Measurements from ENCODE around the gene RNF114. TPM values are rescaled to one million over a fixed set of nuclear protein-coding genes. Genes with fewer than 3 reads are reported as not detected.
"Not testable (repeated sequence)": the region's sequence is repeated elsewhere in the genome, so short reads cannot be mapped to it uniquely, and the experiment has no call there.

The RNF114 gene
- total RNA-seq, 1 donor from 2014 or later: 45.4 TPM

DNA sequence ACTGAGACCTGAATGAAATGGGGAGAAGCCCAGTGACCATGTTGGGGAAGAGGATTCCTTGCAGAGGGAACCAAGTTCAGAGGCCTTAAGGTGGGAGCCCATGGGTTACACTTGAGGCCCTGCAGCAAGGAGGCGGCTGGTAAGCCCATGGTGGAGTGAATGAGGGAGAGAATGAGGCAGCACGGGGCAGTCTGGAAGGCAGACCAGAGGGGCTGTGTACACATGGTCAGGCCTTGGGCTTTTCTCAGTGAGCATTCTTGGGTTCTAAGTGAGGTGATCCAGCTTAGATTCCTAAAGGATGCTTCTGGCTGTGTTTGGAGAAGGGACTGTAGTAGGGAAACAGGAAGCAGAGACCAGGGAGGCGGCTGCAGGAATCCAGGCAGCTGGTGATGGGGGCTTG lies 19.0 kb downstream of the RNF114 start:
- Mint-ChIP-seq H3K27ac (ENCODE audit: unreplicated experiment) (peak overlapping the region; percentile 20), H3K9me3 (ENCODE audit: low read depth) (no peaks in the 10 kb centered on the region), H3K36me3 (ENCODE audit: low read depth) (peaks cover 36% of the 10 kb centered on the region), H3K4me3 (ENCODE audit: unreplicated experiment) (no peak overlapping the region), H3K27me3 (ENCODE audit: low read depth) (no peaks in the 10 kb centered on the region), H3K4me1 (ENCODE audit: low read depth) (peaks cover 9% of the 10 kb centered on the region)
- TF ChIP-seq, protein P1, sequence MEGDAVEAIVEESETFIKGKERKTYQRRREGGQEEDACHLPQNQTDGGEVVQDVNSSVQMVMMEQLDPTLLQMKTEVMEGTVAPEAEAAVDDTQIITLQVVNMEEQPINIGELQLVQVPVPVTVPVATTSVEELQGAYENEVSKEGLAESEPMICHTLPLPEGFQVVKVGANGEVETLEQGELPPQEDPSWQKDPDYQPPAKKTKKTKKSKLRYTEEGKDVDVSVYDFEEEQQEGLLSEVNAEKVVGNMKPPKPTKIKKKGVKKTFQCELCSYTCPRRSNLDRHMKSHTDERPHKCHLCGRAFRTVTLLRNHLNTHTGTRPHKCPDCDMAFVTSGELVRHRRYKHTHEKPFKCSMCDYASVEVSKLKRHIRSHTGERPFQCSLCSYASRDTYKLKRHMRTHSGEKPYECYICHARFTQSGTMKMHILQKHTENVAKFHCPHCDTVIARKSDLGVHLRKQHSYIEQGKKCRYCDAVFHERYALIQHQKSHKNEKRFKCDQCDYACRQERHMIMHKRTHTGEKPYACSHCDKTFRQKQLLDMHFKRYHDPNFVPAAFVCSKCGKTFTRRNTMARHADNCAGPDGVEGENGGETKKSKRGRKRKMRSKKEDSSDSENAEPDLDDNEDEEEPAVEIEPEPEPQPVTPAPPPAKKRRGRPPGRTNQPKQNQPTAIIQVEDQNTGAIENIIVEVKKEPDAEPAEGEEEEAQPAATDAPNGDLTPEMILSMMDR (IDR thresholded peaks at IDR 0.05): no peak
- DNase-seq (ENCODE audit: low spot score): no peak

DNA sequence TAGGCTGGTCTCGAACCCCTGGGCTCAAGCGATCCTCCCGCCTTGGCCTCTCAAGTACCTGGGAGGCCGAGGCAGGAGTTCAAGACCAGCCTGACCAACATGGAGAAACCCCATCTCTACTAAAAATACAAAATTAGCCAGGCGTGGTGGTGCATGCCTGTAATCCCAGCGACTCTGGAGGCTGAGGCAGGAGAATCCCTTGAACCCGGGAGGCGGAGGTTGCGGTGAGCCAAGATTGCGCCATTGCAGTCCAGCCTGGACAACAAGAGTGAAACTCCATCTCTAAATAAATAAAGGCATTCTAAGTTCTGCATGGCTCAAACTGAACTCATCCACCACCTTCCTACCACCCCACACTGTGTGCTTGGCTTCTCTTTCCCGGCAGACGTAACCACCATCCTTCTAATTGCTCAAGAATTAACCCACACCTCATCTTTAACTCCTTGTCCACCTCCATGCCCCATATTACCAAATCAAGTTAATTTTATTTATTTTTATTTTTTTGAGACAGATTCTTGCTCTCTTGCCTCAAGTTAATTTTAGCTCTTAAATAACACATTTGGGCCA lies 19.7 kb downstream of the RNF114 start:
- not testable (repeated sequence) for H3K27ac Mint-ChIP-seq (ENCODE audit: unreplicated experiment); H3K27me3 Mint-ChIP-seq (ENCODE audit: low read depth); DNase-seq (ENCODE audit: low spot score); H3K9me3 Mint-ChIP-seq (ENCODE audit: low read depth); H3K4me3 Mint-ChIP-seq (ENCODE audit: unreplicated experiment); H3K4me1 Mint-ChIP-seq (ENCODE audit: low read depth)
- H3K36me3 Mint-ChIP-seq (ENCODE audit: low read depth): peaks cover 35% of the 10 kb centered on the region

DNA sequence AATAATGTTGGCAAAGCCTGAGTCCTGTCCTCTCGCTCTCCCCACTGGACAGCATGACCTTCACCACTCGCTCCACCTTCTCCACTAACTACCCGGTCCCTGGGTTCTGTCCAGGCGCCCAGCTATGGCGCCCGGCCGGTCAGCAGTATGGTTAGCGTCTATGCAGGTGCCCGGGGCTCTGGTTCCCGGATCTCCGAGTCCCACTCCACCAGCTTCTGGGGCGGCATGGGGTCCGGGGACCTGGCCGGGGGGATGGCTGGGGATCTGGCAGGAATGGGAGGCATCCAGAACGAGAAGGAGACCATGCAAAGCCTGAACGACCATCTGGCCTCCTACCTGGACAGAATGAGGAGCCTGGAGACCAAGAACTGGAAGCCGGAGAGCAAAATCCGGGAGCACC lies 20.5 kb downstream of the RNF114 start:
- DNase-seq (ENCODE audit: low spot score): no peak
- H3K27me3 Mint-ChIP-seq (ENCODE audit: low read depth): no peaks in the 10 kb centered on the region
- peaks cover 5% of the 10 kb centered on the region for H3K4me1 Mint-ChIP-seq (ENCODE audit: low read depth)
- H3K4me3 Mint-ChIP-seq (ENCODE audit: unreplicated experiment): no peak overlapping the region
- H3K36me3 Mint-ChIP-seq (ENCODE audit: low read depth): peaks cover 35% of the 10 kb centered on the region
- no peak overlapping the region for H3K27ac Mint-ChIP-seq (ENCODE audit: unreplicated experiment)
- TF ChIP-seq, protein P1 (IDR thresholded peaks at IDR 0.05): no peak
- H3K9me3 Mint-ChIP-seq (ENCODE audit: low read depth): no peaks in the 10 kb centered on the region

DNA sequence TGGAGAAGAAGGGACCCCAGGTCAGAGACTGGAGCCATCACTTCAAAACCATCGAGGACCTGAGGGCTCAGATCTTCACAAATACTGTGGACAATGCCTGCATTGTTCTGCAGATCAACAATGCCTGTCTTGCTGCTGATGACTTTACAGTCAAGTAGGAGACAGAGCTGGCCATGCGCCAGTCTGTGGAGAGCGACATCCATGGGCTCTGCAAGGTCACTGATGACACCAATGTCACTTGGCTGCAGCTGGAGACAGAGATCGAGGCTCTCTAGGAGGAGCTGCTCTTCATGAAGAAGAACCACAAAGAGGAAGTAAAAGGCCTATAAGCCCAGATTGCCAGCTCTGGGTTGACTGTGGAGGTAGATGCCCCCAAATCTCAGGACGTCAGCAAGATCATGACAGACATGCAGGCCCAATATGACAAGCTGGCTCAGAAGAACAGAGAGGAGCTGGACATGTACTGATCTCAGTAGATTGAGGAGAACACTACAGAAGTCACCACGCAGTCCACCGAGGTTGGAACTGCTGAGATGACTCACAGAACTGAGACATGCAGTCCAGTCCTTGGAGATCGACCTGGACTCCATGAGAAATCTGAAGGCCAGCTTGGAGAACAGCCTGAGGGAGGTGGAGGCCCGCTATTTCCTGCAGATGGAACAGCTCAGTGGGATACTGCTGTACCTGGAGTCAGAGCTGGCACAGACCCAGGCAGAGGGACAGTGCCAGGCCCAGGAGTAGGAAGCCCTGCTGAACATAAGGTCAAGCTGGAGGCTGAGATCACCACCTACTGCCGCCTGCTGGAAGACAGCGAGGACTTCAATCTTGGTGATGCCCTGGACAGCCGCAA lies 21.1 kb downstream of the RNF114 start:
- H3K36me3 Mint-ChIP-seq (ENCODE audit: low read depth): peaks cover 31% of the 10 kb centered on the region
- H3K27me3 Mint-ChIP-seq (ENCODE audit: low read depth); H3K27ac Mint-ChIP-seq (ENCODE audit: unreplicated experiment); H3K9me3 Mint-ChIP-seq (ENCODE audit: low read depth); H3K4me1 Mint-ChIP-seq (ENCODE audit: low read depth); DNase-seq (ENCODE audit: low spot score); H3K4me3 Mint-ChIP-seq (ENCODE audit: unreplicated experiment): not testable (repeated sequence)

DNA sequence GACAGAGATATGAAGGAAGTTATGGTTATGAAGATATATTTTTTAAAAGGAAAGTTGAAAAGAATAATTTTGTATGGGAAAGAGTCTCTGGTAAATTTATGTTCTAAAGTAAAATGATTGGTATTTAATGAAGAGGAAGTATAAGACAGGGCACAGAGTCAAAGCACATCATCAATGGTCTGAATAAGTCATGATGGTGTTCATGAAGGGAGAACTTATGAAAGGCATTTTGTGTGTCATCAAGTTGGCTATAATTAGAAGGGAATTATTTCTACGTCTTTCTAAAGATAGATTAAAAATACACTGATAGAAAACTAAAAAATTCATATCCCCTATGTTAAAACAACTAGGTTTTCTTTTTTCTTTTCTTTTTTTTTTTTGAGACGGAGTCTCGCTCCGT lies 25.2 kb downstream of the RNF114 start:
- Mint-ChIP-seq H3K27me3 (ENCODE audit: low read depth) (no peaks in the 10 kb centered on the region), H3K36me3 (ENCODE audit: low read depth) (peaks cover 14% of the 10 kb centered on the region), H3K4me3 (ENCODE audit: unreplicated experiment) (no peak overlapping the region), H3K27ac (ENCODE audit: unreplicated experiment) (peak overlapping the region; percentile 42), H3K9me3 (ENCODE audit: low read depth) (no peaks in the 10 kb centered on the region), H3K4me1 (ENCODE audit: low read depth) (peaks cover 5% of the 10 kb centered on the region)
- no peak for DNase-seq (ENCODE audit: low spot score)
- TF ChIP-seq, protein P1 (IDR thresholded peaks at IDR 0.05): no peak

DNA sequence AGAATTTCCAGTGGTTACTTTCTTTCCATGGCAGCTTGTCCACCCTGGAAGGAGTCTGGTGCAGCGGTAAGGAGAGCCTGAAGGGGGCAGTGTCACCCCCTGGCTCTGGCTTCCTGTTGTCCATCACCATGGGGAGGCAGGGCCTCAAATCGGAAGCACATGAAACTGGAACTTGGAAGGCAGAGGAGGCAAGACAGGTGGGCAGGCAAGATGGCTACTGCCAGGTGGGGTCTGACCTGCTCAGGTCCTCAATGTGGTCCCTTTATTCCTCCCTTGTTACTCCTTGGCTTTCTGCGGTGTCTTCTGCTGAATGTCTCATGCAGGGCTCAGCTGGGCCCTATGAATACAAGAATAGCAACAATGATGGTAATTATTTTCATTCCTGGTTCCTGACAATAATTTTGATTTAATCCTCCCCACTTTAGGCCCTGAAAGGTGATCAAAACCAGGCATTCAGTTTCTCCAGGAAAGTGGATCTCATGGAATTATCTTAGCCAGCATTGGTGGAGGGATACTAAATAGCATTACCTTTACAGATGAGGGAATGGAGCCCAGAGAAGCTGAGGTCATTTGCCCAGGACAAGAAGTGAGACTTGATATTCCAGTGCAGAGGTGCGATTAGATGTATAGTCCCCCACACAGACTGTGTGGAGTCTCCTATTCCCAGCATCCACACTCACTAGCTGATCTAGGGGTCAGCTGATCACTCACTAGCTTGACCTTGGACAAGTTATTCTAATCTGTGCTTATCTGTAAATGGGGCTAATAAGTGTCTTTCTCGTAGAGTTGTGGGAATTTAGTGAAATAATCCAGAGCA lies 29.0 kb downstream of the RNF114 start:
- peak; percentile 32 for DNase-seq (ENCODE audit: low spot score)
- no peaks in the 10 kb centered on the region for H3K27me3 Mint-ChIP-seq (ENCODE audit: low read depth)
- H3K27ac Mint-ChIP-seq (ENCODE audit: unreplicated experiment): no peak overlapping the region

More for the DNA sequence above, 29.0 kb downstream of the RNF114 start:
- TF ChIP-seq, protein P1 (IDR thresholded peaks at IDR 0.05): peak; percentile 74
- Mint-ChIP-seq H3K4me1 (ENCODE audit: low read depth) (peaks cover 12% of the 10 kb centered on the region), H3K4me3 (ENCODE audit: unreplicated experiment) (no peak overlapping the region), H3K36me3 (ENCODE audit: low read depth) (peaks cover 2% of the 10 kb centered on the region), H3K9me3 (ENCODE audit: low read depth) (no peaks in the 10 kb centered on the region)
